ENCODE data around the gene CDC42EP4. TPM values are rescaled to one million over a fixed set of nuclear protein-coding genes. Genes with fewer than 3 reads are reported as not detected.
A peak's percentile ranks its signal among the peaks of the same experiment; 100 is the strongest.

Gene CDC42EP4
- total and polyA plus RNA-seq, 9 of the 15 experiments (the other 6 are each of a cell fraction or from before 2014, with no cell fraction given), result 0.65 to 20.8 (median 12.3) TPM

- TF ChIP-seq ZNF217 (CRISPR knock-in tag; IDR thresholded peaks at IDR 0.05), result no peak
- TF ChIP-seq, protein P1, sequence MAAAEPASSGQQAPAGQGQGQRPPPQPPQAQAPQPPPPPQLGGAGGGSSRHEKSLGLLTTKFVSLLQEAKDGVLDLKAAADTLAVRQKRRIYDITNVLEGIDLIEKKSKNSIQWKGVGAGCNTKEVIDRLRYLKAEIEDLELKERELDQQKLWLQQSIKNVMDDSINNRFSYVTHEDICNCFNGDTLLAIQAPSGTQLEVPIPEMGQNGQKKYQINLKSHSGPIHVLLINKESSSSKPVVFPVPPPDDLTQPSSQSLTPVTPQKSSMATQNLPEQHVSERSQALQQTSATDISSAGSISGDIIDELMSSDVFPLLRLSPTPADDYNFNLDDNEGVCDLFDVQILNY (CRISPR knock-in tag; IDR thresholded peaks at IDR 0.05), result no peak
- no peak for TF ChIP-seq POLR2G (IDR thresholded peaks at IDR 0.05; ENCODE audit: low read depth, low read length)
- no peak for TF ChIP-seq ZNF146 (CRISPR knock-in tag; IDR thresholded peaks at IDR 0.05; ENCODE audit: unreplicated experiment)
- TF ChIP-seq PCBP1 (IDR thresholded peaks at IDR 0.05; ENCODE audit: low read depth, low read length, poor library complexity, severe bottlenecking), result no peak
- TF ChIP-seq ZFX (CRISPR knock-in tag; IDR thresholded peaks at IDR 0.05), result no peak
- peak; percentile 100 for TF ChIP-seq CEBPB (tag; IDR thresholded peaks at IDR 0.05)
- no peak for TF ChIP-seq CHAMP1 (IDR thresholded peaks at IDR 0.05)
- TF ChIP-seq, protein P2, sequence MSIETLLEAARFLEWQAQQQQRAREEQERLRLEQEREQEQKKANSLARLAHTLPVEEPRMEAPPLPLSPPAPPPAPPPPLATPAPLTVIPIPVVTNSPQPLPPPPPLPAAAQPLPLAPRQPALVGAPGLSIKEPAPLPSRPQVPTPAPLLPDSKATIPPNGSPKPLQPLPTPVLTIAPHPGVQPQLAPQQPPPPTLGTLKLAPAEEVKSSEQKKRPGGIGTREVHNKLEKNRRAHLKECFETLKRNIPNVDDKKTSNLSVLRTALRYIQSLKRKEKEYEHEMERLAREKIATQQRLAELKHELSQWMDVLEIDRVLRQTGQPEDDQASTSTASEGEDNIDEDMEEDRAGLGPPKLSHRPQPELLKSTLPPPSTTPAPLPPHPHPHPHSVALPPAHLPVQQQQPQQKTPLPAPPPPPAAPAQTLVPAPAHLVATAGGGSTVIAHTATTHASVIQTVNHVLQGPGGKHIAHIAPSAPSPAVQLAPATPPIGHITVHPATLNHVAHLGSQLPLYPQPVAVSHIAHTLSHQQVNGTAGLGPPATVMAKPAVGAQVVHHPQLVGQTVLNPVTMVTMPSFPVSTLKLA (conservative IDR thresholded peaks at IDR 0.05), result peak in 1 of 2 experiments; percentile 54; a peak in 2 of 4 replicates
- TF ChIP-seq ZNF121 (CRISPR knock-in tag; conservative IDR thresholded peaks at IDR 0.05), result no peak
- TF ChIP-seq RBM15 (IDR thresholded peaks at IDR 0.05; ENCODE audit: insufficient read depth, low read length), result no peak
- TF ChIP-seq HNRNPK (IDR thresholded peaks at IDR 0.05; ENCODE audit: low read depth, low read length, poor library complexity, severe bottlenecking), result no peak
- no peak for TF ChIP-seq XRCC5 (IDR thresholded peaks at IDR 0.05; ENCODE audit: low read depth, low read length)
- TF ChIP-seq ZNF274 (IDR thresholded peaks at IDR 0.05; ENCODE audit: borderline replicate concordance, low read depth, low read length), result no peak
- TF ChIP-seq ATF1 (CRISPR knock-in tag; IDR thresholded peaks at IDR 0.05), result no peak
- peak; percentile 56 for TF ChIP-seq ATF1 (tag; IDR thresholded peaks at IDR 0.05)
- peak; percentile 9 for TF ChIP-seq TBP (optimal IDR thresholded peaks at IDR 0.05; ENCODE audit: low read depth, low read length)
- peak; percentile 82 for TF ChIP-seq JUND (IDR thresholded peaks at IDR 0.05; ENCODE audit: borderline replicate concordance, low read depth, low read length)
- TF ChIP-seq JUND (tag; IDR thresholded peaks at IDR 0.05; ENCODE audit: borderline replicate concordance, low read depth, low read length), result peak; percentile 57; the same call in 1 of the 3 replicates
These were observed 3.6 kb downstream of the CDC42EP4 start (continued) for GRCh38 chr17:73308017-73308823.
